ENCODE measurements around the gene SPATA31A3.
"Not testable (repeated sequence)": the region's sequence is repeated elsewhere in the genome, so short reads cannot be mapped to it uniquely, and the experiment has no call there.

The SPATA31A3 gene

DNA sequence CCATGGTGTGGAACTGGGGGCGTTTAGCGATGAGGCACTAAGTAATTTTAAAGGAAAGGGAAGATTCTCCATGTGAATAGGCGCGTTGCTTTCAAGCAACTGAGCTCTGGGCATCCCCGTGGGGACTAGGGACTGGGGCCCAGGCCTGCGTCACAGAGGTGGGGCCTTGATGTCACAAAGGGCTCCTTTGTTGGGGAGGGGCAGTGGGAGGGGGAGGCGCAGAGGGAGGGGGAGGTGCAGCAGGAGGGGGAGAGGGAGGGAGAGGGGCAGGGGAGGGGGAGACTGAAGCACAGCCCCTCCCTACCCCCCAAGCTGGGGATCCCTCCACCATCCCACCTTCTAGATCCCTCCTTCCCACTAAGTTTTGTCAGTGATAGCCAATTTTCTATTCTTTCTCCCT lies at the start of gene SPATA31A3:
Gene SPATA31A3, minus strand, starts transcription at position 101 of the 400 bp plus-strand sequence. Its CDS starts 29 bp downstream, at position 72.
- H3K4me3 ChIP-seq (ENCODE audit: low read depth, low read length); H3K27me3 ChIP-seq (ENCODE audit: control insufficient read depth, insufficient read depth, low read length); H3K9ac ChIP-seq; H2AFZ ChIP-seq; H3K9me3 ChIP-seq (ENCODE audit: control insufficient read depth, low read length); H3K79me2 ChIP-seq; H3K4me1 ChIP-seq; H3K27ac ChIP-seq; H3K36me3 ChIP-seq (ENCODE audit: control insufficient read depth, insufficient read depth, low read length); H3K4me2 ChIP-seq (ENCODE audit: low read length): not testable (repeated sequence)

DNA sequence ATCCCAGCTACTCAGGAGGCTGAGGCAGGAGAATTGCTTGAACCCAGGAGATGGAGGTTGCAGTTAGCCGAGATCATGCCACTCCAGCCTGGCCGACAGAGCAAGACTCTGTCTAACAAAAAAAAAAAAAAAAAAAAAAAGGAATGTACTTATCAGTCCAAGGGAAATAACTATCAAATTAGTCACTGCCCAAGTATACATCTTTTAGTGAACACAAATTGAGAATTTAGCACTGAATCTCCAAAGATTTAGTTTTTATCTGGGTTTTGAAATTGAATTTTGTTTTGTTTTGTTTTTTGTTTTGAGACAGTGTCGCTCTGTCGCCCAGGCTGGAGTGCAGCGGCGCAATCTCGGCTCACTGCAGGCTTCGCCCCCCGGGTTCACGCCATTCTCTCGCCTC lies 39.8 kb downstream of the SPATA31A3 start:
- H3K4me2 ChIP-seq (ENCODE audit: low read length); H3K27me3 ChIP-seq (ENCODE audit: control insufficient read depth, insufficient read depth, low read length); H3K27ac ChIP-seq; H3K9me3 ChIP-seq (ENCODE audit: control insufficient read depth, low read length); H3K4me1 ChIP-seq; H2AFZ ChIP-seq; H3K9ac ChIP-seq; H3K36me3 ChIP-seq (ENCODE audit: control insufficient read depth, insufficient read depth, low read length); H3K4me3 ChIP-seq (ENCODE audit: low read depth, low read length); H3K79me2 ChIP-seq: not testable (repeated sequence)

- H3K27ac ChIP-seq; H2AFZ ChIP-seq; H3K4me3 ChIP-seq (ENCODE audit: low read depth, low read length); H3K36me3 ChIP-seq (ENCODE audit: control insufficient read depth, insufficient read depth, low read length); H3K4me1 ChIP-seq; H3K9me3 ChIP-seq (ENCODE audit: control insufficient read depth, low read length); H3K79me2 ChIP-seq; H3K27me3 ChIP-seq (ENCODE audit: control insufficient read depth, insufficient read depth, low read length); H3K4me2 ChIP-seq (ENCODE audit: low read length); H3K9ac ChIP-seq: not testable (repeated sequence)
Observed at GRCh38 chr9:66942400-66943155, 49.8 kb downstream of the SPATA31A3 start.

- H3K4me1 ChIP-seq; H3K9ac ChIP-seq; H3K27ac ChIP-seq; H2AFZ ChIP-seq; H3K79me2 ChIP-seq; H3K27me3 ChIP-seq (ENCODE audit: control insufficient read depth, insufficient read depth, low read length); H3K4me3 ChIP-seq (ENCODE audit: low read depth, low read length); H3K36me3 ChIP-seq (ENCODE audit: control insufficient read depth, insufficient read depth, low read length); H3K9me3 ChIP-seq (ENCODE audit: control insufficient read depth, low read length); H3K4me2 ChIP-seq (ENCODE audit: low read length): not testable (repeated sequence)
Observed at GRCh38 chr9:66939878-66940830, 52.2 kb downstream of the SPATA31A3 start.

DNA sequence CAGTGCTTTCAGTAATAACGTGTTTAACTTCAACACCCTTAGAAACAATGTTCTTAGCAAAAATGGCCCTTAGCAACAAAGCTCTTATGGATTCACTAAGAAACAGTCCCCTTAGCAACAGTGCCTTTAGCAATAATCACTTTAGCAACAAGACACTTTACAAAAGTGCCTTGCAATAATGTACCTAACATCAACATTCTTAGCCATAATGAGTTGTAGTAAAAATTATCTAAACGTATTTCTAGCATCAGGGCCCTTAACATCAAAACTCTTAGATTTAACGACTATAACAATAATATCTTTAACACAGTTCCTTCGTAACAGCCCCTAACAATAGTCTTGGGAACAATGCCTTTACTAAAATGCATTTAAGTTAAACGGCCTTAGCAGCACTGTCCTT lies 54.0 kb downstream of the SPATA31A3 start:
- H3K9me3 ChIP-seq (ENCODE audit: control insufficient read depth, low read length); H3K27me3 ChIP-seq (ENCODE audit: control insufficient read depth, insufficient read depth, low read length); H3K79me2 ChIP-seq; H2AFZ ChIP-seq; H3K36me3 ChIP-seq (ENCODE audit: control insufficient read depth, insufficient read depth, low read length); H3K4me2 ChIP-seq (ENCODE audit: low read length); H3K4me3 ChIP-seq (ENCODE audit: low read depth, low read length); H3K4me1 ChIP-seq; H3K9ac ChIP-seq; H3K27ac ChIP-seq: not testable (repeated sequence)

- H3K27ac ChIP-seq, result not testable (repeated sequence)
Observed at GRCh38 chr9:66937662-66938061, 54.7 kb downstream of the SPATA31A3 start.

More at GRCh38 chr9:66937662-66938061, 54.7 kb downstream of the SPATA31A3 start:
- H3K9ac ChIP-seq; H3K27me3 ChIP-seq (ENCODE audit: control insufficient read depth, insufficient read depth, low read length); H3K4me3 ChIP-seq (ENCODE audit: low read depth, low read length); H3K9me3 ChIP-seq (ENCODE audit: control insufficient read depth, low read length); H3K4me1 ChIP-seq; H3K4me2 ChIP-seq (ENCODE audit: low read length); H2AFZ ChIP-seq; H3K36me3 ChIP-seq (ENCODE audit: control insufficient read depth, insufficient read depth, low read length); H3K79me2 ChIP-seq: not testable (repeated sequence)
